Measurements from ENCODE around the gene P2RY11.

DNA sequence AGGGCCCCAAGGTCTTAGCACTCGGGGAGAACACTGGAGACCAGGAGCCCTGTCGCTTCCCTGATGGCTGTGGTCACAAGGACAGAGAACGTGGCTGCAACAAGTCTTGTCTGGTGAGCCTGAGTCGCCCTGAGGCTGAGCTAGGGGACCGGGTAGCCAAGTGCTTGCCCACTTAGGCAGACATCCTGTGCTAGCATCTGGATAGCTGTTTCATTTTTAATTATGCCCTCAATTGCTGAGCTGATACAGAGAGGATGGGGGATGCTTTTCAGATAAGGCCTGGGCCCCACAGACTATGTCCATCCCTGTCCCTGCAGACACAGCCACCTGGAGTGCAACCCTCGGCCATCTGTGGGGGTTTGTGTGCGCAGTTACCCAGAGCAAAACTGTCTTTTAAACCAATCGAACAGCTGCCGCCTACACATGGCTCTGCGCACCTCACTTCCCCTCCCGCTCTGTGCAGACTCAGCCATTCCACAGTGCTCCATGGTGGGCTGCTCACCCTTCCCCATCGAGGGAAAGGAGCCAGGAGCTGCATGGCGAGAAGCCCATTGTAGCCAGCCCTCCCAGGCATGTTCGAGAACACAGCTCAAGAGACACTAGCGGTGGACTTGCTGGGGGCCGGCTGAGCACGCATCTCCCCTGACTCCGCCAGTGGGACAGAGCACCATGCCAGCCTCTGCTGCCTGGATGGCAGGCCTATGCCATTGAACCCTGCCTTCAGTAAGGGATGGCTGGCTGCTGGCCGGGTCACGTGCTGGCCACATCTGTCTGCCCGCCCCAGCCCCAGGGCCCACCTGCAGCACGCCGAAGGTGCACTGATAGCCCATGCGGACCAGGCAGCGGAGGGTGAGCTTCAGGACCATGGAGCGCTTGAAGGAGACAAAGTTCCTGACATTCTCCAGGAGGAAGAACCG, 27.6 kb downstream of the P2RY11 start:
- TF ChIP-seq, protein P1, sequence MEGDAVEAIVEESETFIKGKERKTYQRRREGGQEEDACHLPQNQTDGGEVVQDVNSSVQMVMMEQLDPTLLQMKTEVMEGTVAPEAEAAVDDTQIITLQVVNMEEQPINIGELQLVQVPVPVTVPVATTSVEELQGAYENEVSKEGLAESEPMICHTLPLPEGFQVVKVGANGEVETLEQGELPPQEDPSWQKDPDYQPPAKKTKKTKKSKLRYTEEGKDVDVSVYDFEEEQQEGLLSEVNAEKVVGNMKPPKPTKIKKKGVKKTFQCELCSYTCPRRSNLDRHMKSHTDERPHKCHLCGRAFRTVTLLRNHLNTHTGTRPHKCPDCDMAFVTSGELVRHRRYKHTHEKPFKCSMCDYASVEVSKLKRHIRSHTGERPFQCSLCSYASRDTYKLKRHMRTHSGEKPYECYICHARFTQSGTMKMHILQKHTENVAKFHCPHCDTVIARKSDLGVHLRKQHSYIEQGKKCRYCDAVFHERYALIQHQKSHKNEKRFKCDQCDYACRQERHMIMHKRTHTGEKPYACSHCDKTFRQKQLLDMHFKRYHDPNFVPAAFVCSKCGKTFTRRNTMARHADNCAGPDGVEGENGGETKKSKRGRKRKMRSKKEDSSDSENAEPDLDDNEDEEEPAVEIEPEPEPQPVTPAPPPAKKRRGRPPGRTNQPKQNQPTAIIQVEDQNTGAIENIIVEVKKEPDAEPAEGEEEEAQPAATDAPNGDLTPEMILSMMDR (conservative IDR thresholded peaks at IDR 0.05), result no peak
- TF ChIP-seq EZH2 (IDR thresholded peaks at IDR 0.05; ENCODE audit: low read depth), result no peak

Measured in PC-9 (cell line).